Measurements from ENCODE around the gene ZCCHC14. TPM values are rescaled to one million over a fixed set of nuclear protein-coding genes. Genes with fewer than 3 reads are reported as not detected.
A peak's percentile ranks its signal among the peaks of the same experiment; 100 is the strongest.
"Not testable (repeated sequence)": the region's sequence is repeated elsewhere in the genome, so short reads cannot be mapped to it uniquely, and the experiment has no call there.

The ZCCHC14 gene
- total RNA-seq, 1 donor from 2014 or later = 50.4 TPM

- Mint-ChIP-seq H3K4me3 (ENCODE audit: unreplicated experiment) (no peak overlapping the region), H3K4me1 (ENCODE audit: unreplicated experiment) (peaks cover 15% of the 10 kb centered on the region), H3K9me3 (ENCODE audit: unreplicated experiment) (no peaks in the 10 kb centered on the region), H3K27ac (ENCODE audit: unreplicated experiment) (peak overlapping the region; percentile 97), H3K27me3 (ENCODE audit: unreplicated experiment) (peaks cover 15% of the 10 kb centered on the region), H3K36me3 (ENCODE audit: low read depth, unreplicated experiment) (peaks cover 7% of the 10 kb centered on the region)
- no peak for TF ChIP-seq CTCF (IDR thresholded peaks at IDR 0.05; ENCODE audit: unreplicated experiment)
- DNase-seq (ENCODE audit: low spot score) = no peak
Measured at GRCh38 chr16:87388818-87389134, 104.0 kb downstream of the ZCCHC14 start.

DNA sequence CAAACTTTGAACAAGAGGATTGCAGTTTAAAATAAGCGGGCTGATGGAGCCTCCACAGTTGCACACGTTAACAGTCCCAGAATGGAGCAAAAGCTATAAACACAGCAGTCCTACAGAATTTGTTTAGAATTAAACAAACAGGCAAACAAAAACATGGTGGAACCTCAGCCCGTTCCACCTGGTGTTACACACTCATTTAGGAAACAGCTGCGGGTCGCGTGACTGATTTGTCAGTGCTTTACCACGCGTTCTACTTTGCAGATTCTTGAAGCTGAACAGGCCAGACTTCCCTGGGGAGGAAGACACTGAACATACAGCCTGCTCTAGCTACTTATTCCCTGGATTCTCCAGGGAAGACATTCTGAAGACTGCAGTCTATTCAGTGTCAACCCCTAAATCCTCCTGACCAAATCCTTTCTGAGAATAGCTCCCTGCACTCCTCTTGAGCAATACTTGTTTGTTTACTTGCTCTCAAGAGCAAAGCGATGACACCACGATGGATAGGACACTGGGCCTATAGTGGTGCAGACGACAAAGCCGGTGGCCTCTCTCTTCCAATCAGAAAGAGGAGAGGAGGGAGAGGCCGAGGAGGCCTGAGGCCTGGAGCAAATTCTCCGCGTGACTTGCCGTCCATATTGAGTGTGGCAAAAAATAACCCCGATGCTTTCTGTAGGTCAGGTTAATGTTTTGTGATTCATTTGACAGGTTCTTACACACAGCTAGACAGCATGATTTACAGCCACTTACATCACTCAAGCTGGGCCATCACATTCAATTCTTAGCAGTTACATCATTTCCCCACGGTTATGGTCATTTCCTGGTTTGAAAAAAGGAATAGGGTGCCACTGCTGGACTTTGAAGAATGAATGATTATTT, 104.6 kb downstream of the ZCCHC14 start:
- no peak for TF ChIP-seq CTCF (IDR thresholded peaks at IDR 0.05; ENCODE audit: unreplicated experiment)
- Mint-ChIP-seq H3K4me3 (ENCODE audit: unreplicated experiment) (no peak overlapping the region), H3K36me3 (ENCODE audit: low read depth, unreplicated experiment) (peaks cover 2% of the 10 kb centered on the region), H3K4me1 (ENCODE audit: unreplicated experiment) (peaks cover 9% of the 10 kb centered on the region), H3K27ac (ENCODE audit: unreplicated experiment) (peak overlapping the region; percentile 97), H3K9me3 (ENCODE audit: unreplicated experiment) (no peaks in the 10 kb centered on the region), H3K27me3 (ENCODE audit: unreplicated experiment) (peaks cover 13% of the 10 kb centered on the region)
- DNase-seq (ENCODE audit: low spot score) = peak; percentile 74

DNA sequence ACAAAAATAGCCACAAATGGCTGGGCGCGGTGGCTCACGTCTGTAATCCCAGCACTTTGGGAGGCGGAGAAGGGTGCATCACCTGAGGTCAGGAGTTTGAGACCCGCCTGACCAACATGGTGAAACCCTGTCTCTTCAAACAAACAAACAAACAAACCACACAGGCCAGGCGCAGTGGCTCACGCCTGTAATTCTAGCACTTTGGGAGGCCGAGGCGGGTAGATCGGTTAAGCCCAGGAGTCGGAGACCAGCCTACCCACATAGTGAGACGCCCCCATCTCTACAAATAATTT, 108.0 kb downstream of the ZCCHC14 start:
- Mint-ChIP-seq H3K27me3 (ENCODE audit: unreplicated experiment) (peaks cover 19% of the 10 kb centered on the region), H3K4me3 (ENCODE audit: unreplicated experiment) (peak overlapping the region; percentile 59), H3K4me1 (ENCODE audit: unreplicated experiment) (peaks cover 14% of the 10 kb centered on the region)
- H3K36me3 Mint-ChIP-seq (ENCODE audit: low read depth, unreplicated experiment); H3K27ac Mint-ChIP-seq (ENCODE audit: unreplicated experiment); DNase-seq (ENCODE audit: low spot score); H3K9me3 Mint-ChIP-seq (ENCODE audit: unreplicated experiment): not testable (repeated sequence)

DNA sequence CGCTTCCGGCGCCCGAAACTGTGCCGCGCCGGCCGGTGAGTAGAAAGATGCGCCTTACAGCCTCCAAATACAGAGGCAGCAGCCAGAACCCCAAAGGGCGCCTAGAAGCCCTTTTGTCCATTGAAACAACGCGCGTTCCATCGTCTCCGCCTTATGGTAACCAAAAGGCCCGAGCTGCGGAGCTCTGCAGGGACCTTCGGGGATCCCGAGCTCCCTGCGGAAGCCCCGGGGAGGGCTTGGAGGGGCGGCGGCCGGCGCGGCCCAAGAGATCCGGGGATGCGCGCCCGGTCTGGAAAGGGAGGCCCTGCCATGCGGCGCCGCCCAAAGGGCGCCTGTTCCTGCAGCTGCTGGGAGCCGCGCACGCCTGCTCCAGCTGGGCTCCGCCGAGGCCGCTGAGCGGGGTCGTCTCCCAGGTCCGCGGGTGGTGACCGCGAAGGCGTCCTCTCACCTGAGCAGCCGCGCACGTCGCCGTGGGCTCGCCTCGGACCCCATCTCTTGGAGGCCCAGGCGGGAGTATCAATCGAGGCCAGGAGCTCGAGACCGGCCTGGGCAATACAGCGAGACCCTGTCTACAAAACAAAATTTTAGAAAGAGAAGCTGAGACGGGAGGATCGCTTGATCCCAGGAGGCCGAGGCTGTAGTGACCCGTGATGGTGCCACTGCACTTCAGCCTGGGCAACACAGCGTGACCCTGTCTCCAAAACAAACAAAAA, 108.5 kb downstream of the ZCCHC14 start:
- H3K4me1 Mint-ChIP-seq (ENCODE audit: unreplicated experiment) = peaks cover 14% of the 10 kb centered on the region
- H3K27me3 Mint-ChIP-seq (ENCODE audit: unreplicated experiment) = peaks cover 19% of the 10 kb centered on the region
- DNase-seq (ENCODE audit: low spot score) = peak; percentile 55
- TF ChIP-seq CTCF (IDR thresholded peaks at IDR 0.05; ENCODE audit: unreplicated experiment) = no peak
- H3K4me3 Mint-ChIP-seq (ENCODE audit: unreplicated experiment) = peak overlapping the region; percentile 88
- H3K36me3 Mint-ChIP-seq (ENCODE audit: low read depth, unreplicated experiment) = no peaks in the 10 kb centered on the region
- peak overlapping the region; percentile 67 for H3K27ac Mint-ChIP-seq (ENCODE audit: unreplicated experiment)
- H3K9me3 Mint-ChIP-seq (ENCODE audit: unreplicated experiment) = no peaks in the 10 kb centered on the region

DNA sequence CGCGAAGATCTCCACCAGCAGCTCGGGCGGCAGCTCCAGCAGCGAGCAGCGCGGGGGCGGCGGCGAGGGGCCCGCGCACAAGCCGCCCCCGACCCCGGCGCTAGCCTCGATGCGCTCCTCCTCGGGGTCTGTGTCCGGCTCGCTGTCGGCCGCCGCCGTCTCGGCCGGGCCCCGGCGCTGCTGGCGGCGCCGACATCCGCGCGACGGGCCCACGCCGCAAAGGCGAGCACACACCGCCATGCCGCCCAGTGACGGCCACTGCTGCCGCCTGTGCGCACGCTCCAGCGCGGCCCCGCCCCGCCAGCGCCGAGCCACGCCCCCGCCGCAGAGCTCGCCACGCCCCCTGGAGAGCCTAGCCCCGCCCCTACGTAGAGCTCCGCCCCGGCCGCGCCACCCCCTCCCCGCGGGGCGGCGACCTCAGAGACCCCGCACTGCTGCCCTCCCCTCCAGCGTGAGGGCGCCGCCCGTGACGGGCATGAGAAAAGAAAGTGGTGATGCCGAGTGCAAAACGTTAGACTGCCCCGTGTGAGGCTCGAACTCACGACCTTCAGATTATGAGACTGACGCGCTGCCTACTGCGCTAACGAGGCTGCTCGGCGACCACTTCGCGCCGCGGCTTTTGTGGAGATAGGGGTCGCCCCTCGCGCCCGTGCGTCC, 109.2 kb downstream of the ZCCHC14 start, which contains the start of gene FBXO31:
FBXO31 (minus strand) TSS at position 272 of the 657 bp plus-strand sequence; CDS start at position 240, 32 bp downstream.
- peak; percentile 95 for DNase-seq (ENCODE audit: low spot score)
- peaks cover 19% of the 10 kb centered on the region for H3K27me3 Mint-ChIP-seq (ENCODE audit: unreplicated experiment)
- H3K4me1 Mint-ChIP-seq (ENCODE audit: unreplicated experiment) = peaks cover 14% of the 10 kb centered on the region
- TF ChIP-seq CTCF (IDR thresholded peaks at IDR 0.05; ENCODE audit: unreplicated experiment) = no peak
- peak within 1 kb of the TSS; percentile 67 for H3K27ac Mint-ChIP-seq (ENCODE audit: unreplicated experiment)
- H3K4me3 Mint-ChIP-seq (ENCODE audit: unreplicated experiment) = peak within 1 kb of the TSS; percentile 88
- no peaks in the 10 kb centered on the region for H3K9me3 Mint-ChIP-seq (ENCODE audit: unreplicated experiment)
- no peaks in the 10 kb centered on the region for H3K36me3 Mint-ChIP-seq (ENCODE audit: low read depth, unreplicated experiment)

Measured in endothelial cell (in vitro differentiated cells).